Choroid plexus epithelial cell (primary cell): ENCODE results near the gene ZNF93.
A peak's percentile ranks its signal among the peaks of the same experiment; 100 is the strongest.
"Not testable (repeated sequence)": the region's sequence is repeated elsewhere in the genome, so short reads cannot be mapped to it uniquely, and the experiment has no call there.

Experiments
- DNase-seq: peaks from one replicate; pipeline ENCODE4 v3.0.0-alpha.2; 2010; ENCODE audit warnings: low read depth
- H3K4me3 ChIP-seq: 2 replicates; pipeline ENCODE4 v1.5.1; 2011; ENCODE audit warnings: low read depth, mild to moderate bottlenecking, control low read depth, low read length, moderate library complexity
- CTCF ChIP-seq: conservative IDR thresholded peaks from 2 replicates; pipeline ENCODE4 v1.5.1; 2011; ENCODE audit warnings: low read depth, mild to moderate bottlenecking, control low read depth, inconsistent platforms, low read length, moderate library complexity

Gene ZNF93

GRCh38 chr19:19911150-19911549 lies 10.4 kb downstream of the ZNF93 start:
- DNase-seq, result peak; percentile 80
- H3K4me3 ChIP-seq, result no peak overlapping the region
- no peak for TF ChIP-seq CTCF

GRCh38 chr19:19914596-19914995 lies 13.8 kb downstream of the ZNF93 start:
- no peak for TF ChIP-seq CTCF
- no peak for DNase-seq
- no peak overlapping the region for H3K4me3 ChIP-seq

- TF ChIP-seq CTCF, result peak; percentile 9
- H3K4me3 ChIP-seq, DNase-seq: not testable (repeated sequence)
These were observed 29.7 kb downstream of the ZNF93 start for GRCh38 chr19:19930417-19930816.

- not testable (repeated sequence) for DNase-seq, H3K4me3 ChIP-seq
These were observed 32.9 kb downstream of the ZNF93 start for GRCh38 chr19:19933432-19934314.

- DNase-seq, result no peak
- TF ChIP-seq CTCF, result no peak
These were observed 36.7 kb downstream of the ZNF93 start for GRCh38 chr19:19937403-19937802.

GRCh38 chr19:19938449-19938848 lies 37.7 kb downstream of the ZNF93 start:
- TF ChIP-seq CTCF, result no peak
- DNase-seq, result no peak

More at GRCh38 chr19:19937403-19937802, 36.7 kb downstream of the ZNF93 start:
- H3K4me3 ChIP-seq, result no peak overlapping the region

GRCh38 chr19:19943848-19944582 lies 43.3 kb downstream of the ZNF93 start:
- no peak for TF ChIP-seq CTCF
- no peak for DNase-seq
- no peak overlapping the region for H3K4me3 ChIP-seq

More at GRCh38 chr19:19938449-19938848, 37.7 kb downstream of the ZNF93 start:
- no peak overlapping the region for H3K4me3 ChIP-seq
